Esophagus squamous epithelium (tissue), 5 donors: ENCODE data around the gene PRM2. TPM values are rescaled to one million over a fixed set of nuclear protein-coding genes. Genes with fewer than 3 reads are reported as not detected.
"Not testable (repeated sequence)": the region's sequence is repeated elsewhere in the genome, so short reads cannot be mapped to it uniquely, and the experiment has no call there.

ENCODE experiments used
- DNase-seq: peaks from one replicate; lab custom pipeline; 2025; lab: John Stamatoyannopoulos, UW
- H3K27ac ChIP-seq, 4 donors: fragments of 200-600 bp; sonication (generic); one replicate each; pipeline ENCODE4 v1.5.1; 2016 to 2019; ENCODE audit warnings: mild to moderate bottlenecking in 1 of 4
- H3K27me3 ChIP-seq, 4 donors: fragments of 200-600 bp; sonication (generic); 1 replicate in 3 of 4; 2 replicates in 1 of 4; pipeline versions ENCODE4 v1.5.1 to v1.6.0; 2017 to 2021; ENCODE audit warnings: antibody characterized with exemption in 1 of 4
- H3K36me3 ChIP-seq, 3 donors: fragments of 200-600 bp; sonication (generic); one replicate each; pipeline ENCODE4 v1.5.1; 2016 to 2019
- H3K4me1 ChIP-seq, 3 donors: fragments of 200-600 bp; sonication (generic); one replicate each; pipeline ENCODE4 v1.5.1; 2017 to 2019
- H3K4me3 ChIP-seq, 4 donors: fragments of 200-600 bp; sonication (generic); 1 replicate in 3 of 4; 2 replicates in 1 of 4; pipeline ENCODE4 v1.5.1; 2016 to 2019; ENCODE audit warnings: mild to moderate bottlenecking in 2 of 4, moderate library complexity in 1 of 4
- H3K9me3 ChIP-seq, 3 donors: fragments of 200-600 bp; sonication (generic); one replicate each; pipeline ENCODE4 v1.5.1; 2016 to 2019
- CTCF ChIP-seq, 6 experiments: fragments of 450-650 bp in 4 of 6; fragments of 200-600 bp in 2 of 6; sonication (generic) in 2 of 6; IDR thresholded peaks; one replicate each; pipeline ENCODE4 v1.5.1; 2016 to 2019; ENCODE audit warnings: antibody characterized with exemption in 6 of 6, mild to moderate bottlenecking in 4 of 6, moderate library complexity in 4 of 6
- POLR2A ChIP-seq, 4 donors: fragments of 450-650 bp; IDR thresholded peaks; one replicate each; pipeline ENCODE4 v1.6.1; 2017; ENCODE audit warnings: antibody characterized with exemption in 4 of 4, mild to moderate bottlenecking in 4 of 4, moderate library complexity in 3 of 4
- WGBS, 2 donors: methylation state at CpG; one replicate each; pipeline ENCODE4 v1.1.5; 2018; 5-methylcytosine and 5-hydroxymethylcytosine counted together
- intact Hi-C: fragments of 100-400 bp; cut with DNase I; formaldehyde crosslinking; loops from one replicate; pipeline ENCODE4 v1.15.0; 2022
- total RNA-seq, 4 donors: library from RNA; depleted of rRNA; stranded (reverse); fragments of >200 nt; gene quantifications; one replicate each; pipeline ENCODE4 v1.1.0, GENCODE V29; 2016
- donor health status: DM: yes; HTN: yes; CAD: no.

PRM2 gene
- total RNA-seq, 4 donors from 2014 or later = not detected

GRCh38 chr16:11295672-11296071 is 19.4 kb upstream of the PRM2 start:
- H3K9me3 ChIP-seq = no peaks in the 10 kb centered on the region
- intact Hi-C loops = no loop called here
- no peaks in the 10 kb centered on the region for H3K36me3 ChIP-seq
- no peak for DNase-seq
- H3K4me1 ChIP-seq = peaks cover 12 to 37% (median 16%) of the 10 kb centered on the region in 3 donors
- H3K27ac ChIP-seq = no peak overlapping the region
- peaks cover 0 to 6% (median 0%) of the 10 kb centered on the region in 4 donors for H3K27me3 ChIP-seq
- TF ChIP-seq CTCF (IDR thresholded peaks at IDR 0.05) (no peak), POLR2A (IDR thresholded peaks at IDR 0.05) (no peak)
- H3K4me3 ChIP-seq = no peak overlapping the region
- 88 to 89% methylated on average over 4 of the region's 4 CpGs for WGBS, 2 donors

- H3K4me1 ChIP-seq = peaks cover 5 to 8% (median 7%) of the 10 kb centered on the region in 3 donors
- WGBS, 2 donors = 88% methylated on average over 7 of the region's 7 CpGs
- H3K27me3 ChIP-seq = peaks cover 0 to 6% (median 0%) of the 10 kb centered on the region in 4 donors
- H3K4me3 ChIP-seq = no peak overlapping the region
- no peaks in the 10 kb centered on the region for H3K36me3 ChIP-seq
- intact Hi-C loops = no loop called here
- H3K9me3 ChIP-seq = no peaks in the 10 kb centered on the region
- no peak for DNase-seq
- no peak for TF ChIP-seq CTCF (IDR thresholded peaks at IDR 0.05)
- TF ChIP-seq POLR2A (IDR thresholded peaks at IDR 0.05) = no peak
- no peak overlapping the region for H3K27ac ChIP-seq
These were observed 15.9 kb upstream of the PRM2 start for GRCh38 chr16:11292076-11292748.

- peaks cover 0 to 6% (median 0%) of the 10 kb centered on the region in 4 donors for H3K27me3 ChIP-seq
- H3K36me3 ChIP-seq = no peaks in the 10 kb centered on the region
- no peaks in the 10 kb centered on the region for H3K4me1 ChIP-seq
- no peak overlapping the region for H3K4me3 ChIP-seq
- no peak overlapping the region for H3K27ac ChIP-seq
- DNase-seq = no peak
- no peaks in the 10 kb centered on the region for H3K9me3 ChIP-seq
- intact Hi-C loops = no loop called here
- 52 to 77% methylated on average over 10 of the region's 10 CpGs for WGBS, 2 donors
- no peak for TF ChIP-seq CTCF (IDR thresholded peaks at IDR 0.05)
- no peak for TF ChIP-seq POLR2A (IDR thresholded peaks at IDR 0.05)
These were observed 14.9 kb upstream of the PRM2 start for GRCh38 chr16:11291091-11291703.

- Histone ChIP-seq H3K4me1 (no peaks in the 10 kb centered on the region), H3K36me3 (no peaks in the 10 kb centered on the region), H3K9me3 (no peaks in the 10 kb centered on the region), H3K4me3 (no peak overlapping the region), H3K27me3 (peaks cover 0 to 6% (median 0%) of the 10 kb centered on the region in 4 donors), H3K27ac (no peak overlapping the region)
- WGBS, 2 donors = 88 to 94% methylated on average over 8 of the region's 8 CpGs
- DNase-seq = no peak
- intact Hi-C loops = no loop called here
- no peak for TF ChIP-seq CTCF (IDR thresholded peaks at IDR 0.05)
- no peak for TF ChIP-seq POLR2A (IDR thresholded peaks at IDR 0.05)
These were observed 14.0 kb upstream of the PRM2 start for GRCh38 chr16:11290102-11290893.

GRCh38 chr16:11289696-11290095 is 13.4 kb upstream of the PRM2 start:
- H3K27ac ChIP-seq, H3K9me3 ChIP-seq, H3K4me1 ChIP-seq, H3K27me3 ChIP-seq, intact Hi-C loops, DNase-seq, H3K36me3 ChIP-seq, H3K4me3 ChIP-seq: not testable (repeated sequence)
- WGBS, 2 donors = 83 to 84% methylated on average over 4 of the region's 4 CpGs
